ENCODE data around the gene IL15RA.
"Not testable (repeated sequence)": the region's sequence is repeated elsewhere in the genome, so short reads cannot be mapped to it uniquely, and the experiment has no call there.

Gene IL15RA

GRCh38 chr10:5968037-5968680 is 9.2 kb downstream of the IL15RA start:
- H3K4me1 Mint-ChIP-seq = peaks cover 35% of the 10 kb centered on the region
- ATAC-seq = no peak
- no peaks in the 10 kb centered on the region for H3K9me3 Mint-ChIP-seq
- no peak for DNase-seq (ENCODE audit: low spot score in 2 of 2)
- H3K27ac Mint-ChIP-seq = peak overlapping the region; percentile 48
- H3K4me3 Mint-ChIP-seq = no peak overlapping the region
- peaks cover 14% of the 10 kb centered on the region for H3K36me3 Mint-ChIP-seq

GRCh38 chr10:5965266-5965665 is 12.1 kb downstream of the IL15RA start:
- no peaks in the 10 kb centered on the region for H3K9me3 Mint-ChIP-seq

GRCh38 chr10:5964736-5965135 is 12.6 kb downstream of the IL15RA start:
- DNase-seq (ENCODE audit: low spot score in 2 of 2) = no peak

More at GRCh38 chr10:5965266-5965665, 12.1 kb downstream of the IL15RA start:
- Mint-ChIP-seq H3K4me1 (peaks cover 11% of the 10 kb centered on the region), H3K27ac (no peak overlapping the region), H3K4me3 (no peak overlapping the region), H3K36me3 (peaks cover 30% of the 10 kb centered on the region)
- DNase-seq (ENCODE audit: low spot score in 2 of 2) = no peak
- no peak for ATAC-seq

GRCh38 chr10:5963591-5963990 is 13.8 kb downstream of the IL15RA start:
- no peak overlapping the region for H3K4me3 Mint-ChIP-seq

More at GRCh38 chr10:5964736-5965135, 12.6 kb downstream of the IL15RA start:
- no peak overlapping the region for H3K27ac Mint-ChIP-seq
- H3K36me3 Mint-ChIP-seq = peaks cover 35% of the 10 kb centered on the region
- H3K4me1 Mint-ChIP-seq = peaks cover 11% of the 10 kb centered on the region
- H3K9me3 Mint-ChIP-seq = no peaks in the 10 kb centered on the region
- ATAC-seq = no peak
- H3K4me3 Mint-ChIP-seq = no peak overlapping the region

GRCh38 chr10:5963071-5963470 is 14.3 kb downstream of the IL15RA start:
- Mint-ChIP-seq H3K4me1 (peaks cover 3% of the 10 kb centered on the region), H3K27ac (no peak overlapping the region), H3K36me3 (peaks cover 52% of the 10 kb centered on the region), H3K4me3 (no peak overlapping the region), H3K9me3 (no peaks in the 10 kb centered on the region)
- no peak for ATAC-seq
- DNase-seq (ENCODE audit: low spot score in 2 of 2) = no peak

More at GRCh38 chr10:5963591-5963990, 13.8 kb downstream of the IL15RA start:
- peaks cover 8% of the 10 kb centered on the region for H3K4me1 Mint-ChIP-seq
- ATAC-seq (no peak), DNase-seq (ENCODE audit: low spot score in 2 of 2) (no peak)
- peaks cover 47% of the 10 kb centered on the region for H3K36me3 Mint-ChIP-seq
- H3K27ac Mint-ChIP-seq = no peak overlapping the region
- no peaks in the 10 kb centered on the region for H3K9me3 Mint-ChIP-seq

GRCh38 chr10:5962358-5962940 is 14.9 kb downstream of the IL15RA start:
- H3K36me3 Mint-ChIP-seq = peaks cover 58% of the 10 kb centered on the region
- not testable (repeated sequence) for H3K9me3 Mint-ChIP-seq; H3K4me3 Mint-ChIP-seq; H3K4me1 Mint-ChIP-seq; H3K27ac Mint-ChIP-seq; DNase-seq (ENCODE audit: low spot score in 2 of 2); ATAC-seq

GRCh38 chr10:5961405-5962100 is 15.8 kb downstream of the IL15RA start:
- H3K9me3 Mint-ChIP-seq = no peaks in the 10 kb centered on the region
- no peaks in the 10 kb centered on the region for H3K4me1 Mint-ChIP-seq
- peaks cover 67% of the 10 kb centered on the region for H3K36me3 Mint-ChIP-seq

GRCh38 chr10:5960973-5961275 is 16.4 kb downstream of the IL15RA start:
- peaks cover 73% of the 10 kb centered on the region for H3K36me3 Mint-ChIP-seq
- not testable (repeated sequence) for DNase-seq (ENCODE audit: low spot score in 2 of 2); H3K9me3 Mint-ChIP-seq; ATAC-seq; H3K27ac Mint-ChIP-seq; H3K4me1 Mint-ChIP-seq; H3K4me3 Mint-ChIP-seq

More at GRCh38 chr10:5961405-5962100, 15.8 kb downstream of the IL15RA start:
- Mint-ChIP-seq H3K4me3 (no peak overlapping the region), H3K27ac (no peak overlapping the region)
- DNase-seq (ENCODE audit: low spot score in 2 of 2) (no peak), ATAC-seq (no peak)

- Mint-ChIP-seq H3K4me3 (no peak overlapping the region), H3K27ac (no peak overlapping the region), H3K4me1 (no peaks in the 10 kb centered on the region), H3K9me3 (no peaks in the 10 kb centered on the region), H3K36me3 (peaks cover 79% of the 10 kb centered on the region)
- no peak for DNase-seq (ENCODE audit: low spot score in 2 of 2)
- no peak for ATAC-seq
These were observed 17.0 kb downstream of the IL15RA start for GRCh38 chr10:5960070-5960972.

GRCh38 chr10:5959581-5960069 is 17.7 kb downstream of the IL15RA start:
- Mint-ChIP-seq H3K36me3 (peaks cover 84% of the 10 kb centered on the region), H3K4me1 (no peaks in the 10 kb centered on the region), H3K9me3 (no peaks in the 10 kb centered on the region), H3K27ac (no peak overlapping the region), H3K4me3 (no peak overlapping the region)
- no peak for ATAC-seq
- DNase-seq (ENCODE audit: low spot score in 2 of 2) = no peak

- no peak overlapping the region for H3K4me3 Mint-ChIP-seq
- no peak overlapping the region for H3K27ac Mint-ChIP-seq
- ATAC-seq (no peak), DNase-seq (ENCODE audit: low spot score in 2 of 2) (no peak)
- peaks cover 84% of the 10 kb centered on the region for H3K36me3 Mint-ChIP-seq
- H3K9me3 Mint-ChIP-seq = no peaks in the 10 kb centered on the region
- no peaks in the 10 kb centered on the region for H3K4me1 Mint-ChIP-seq
These were observed 18.2 kb downstream of the IL15RA start for GRCh38 chr10:5959142-5959541.

- no peak for DNase-seq (ENCODE audit: low spot score in 2 of 2)
- no peak for ATAC-seq
- Mint-ChIP-seq H3K27ac (no peak overlapping the region), H3K4me1 (no peaks in the 10 kb centered on the region), H3K9me3 (no peaks in the 10 kb centered on the region), H3K36me3 (peaks cover 85% of the 10 kb centered on the region), H3K4me3 (no peak overlapping the region)
These were observed 18.7 kb downstream of the IL15RA start for GRCh38 chr10:5958675-5959074.

- H3K36me3 Mint-ChIP-seq = peaks cover 88% of the 10 kb centered on the region
These were observed 19.3 kb downstream of the IL15RA start for GRCh38 chr10:5958077-5958476.

GRCh38 chr10:5956146-5956936 is 21.0 kb downstream of the IL15RA start:
- Mint-ChIP-seq H3K4me3 (no peak overlapping the region), H3K4me1 (no peaks in the 10 kb centered on the region), H3K27ac (peak overlapping the region; percentile 48), H3K36me3 (peaks cover 100% of the 10 kb centered on the region), H3K9me3 (no peaks in the 10 kb centered on the region)
- no peak for DNase-seq (ENCODE audit: low spot score in 2 of 2)
- ATAC-seq = no peak

More at GRCh38 chr10:5958077-5958476, 19.3 kb downstream of the IL15RA start:
- Mint-ChIP-seq H3K27ac (no peak overlapping the region), H3K9me3 (no peaks in the 10 kb centered on the region), H3K4me1 (no peaks in the 10 kb centered on the region), H3K4me3 (no peak overlapping the region)
- ATAC-seq (no peak), DNase-seq (ENCODE audit: low spot score in 2 of 2) (no peak)
